ENCODE data around the gene STK38L.

The STK38L gene

DNA sequence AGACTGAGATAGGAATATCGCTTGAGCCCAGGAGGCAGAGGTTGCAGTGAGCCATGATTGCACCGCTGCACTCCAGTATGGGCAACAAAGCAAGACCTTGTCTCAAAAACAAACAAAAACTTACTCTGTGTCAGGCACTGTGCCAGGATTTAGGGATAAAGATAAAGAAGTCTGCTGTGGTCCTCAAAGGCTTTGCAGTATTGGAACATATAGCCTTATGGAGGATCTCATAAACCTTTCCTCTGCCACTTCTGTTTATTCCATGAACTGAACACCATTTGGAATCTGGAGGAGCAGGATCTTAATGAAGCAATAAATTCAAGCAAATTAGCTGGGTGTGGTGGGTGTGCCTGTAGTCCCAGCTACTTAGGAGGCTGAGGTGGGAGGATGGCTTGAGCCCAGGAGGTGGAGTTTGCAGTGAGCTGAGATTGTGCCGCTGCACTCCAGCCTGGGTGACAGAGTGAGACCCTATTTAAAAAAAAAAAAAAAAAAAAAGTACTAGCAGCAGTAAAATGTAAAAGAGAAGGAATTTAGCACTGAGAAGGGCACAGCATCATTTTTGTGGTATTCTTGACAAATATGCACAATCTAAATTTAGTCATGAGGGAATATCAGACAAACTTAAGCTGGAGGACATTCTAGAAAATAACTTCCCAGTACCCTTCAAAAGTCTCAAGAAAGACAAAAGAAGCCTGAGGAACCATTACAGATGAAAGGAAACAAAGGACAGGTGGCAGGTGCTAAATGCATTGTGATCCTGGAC, 115.7 kb downstream of the STK38L start:
- no peak for DNase-seq

- DNase-seq = no peak
Measured at GRCh38 chr12:27361372-27361771, 117.3 kb downstream of the STK38L start.

GRCh38 chr12:27366621-27367020, 122.5 kb downstream of the STK38L start:
- DNase-seq = no peak

GRCh38 chr12:27367078-27367477, 123.0 kb downstream of the STK38L start:
- no peak for DNase-seq

Data from T-helper 9 cell (primary cell).